ENCODE data around the gene POLDIP3.

Gene POLDIP3

DNA sequence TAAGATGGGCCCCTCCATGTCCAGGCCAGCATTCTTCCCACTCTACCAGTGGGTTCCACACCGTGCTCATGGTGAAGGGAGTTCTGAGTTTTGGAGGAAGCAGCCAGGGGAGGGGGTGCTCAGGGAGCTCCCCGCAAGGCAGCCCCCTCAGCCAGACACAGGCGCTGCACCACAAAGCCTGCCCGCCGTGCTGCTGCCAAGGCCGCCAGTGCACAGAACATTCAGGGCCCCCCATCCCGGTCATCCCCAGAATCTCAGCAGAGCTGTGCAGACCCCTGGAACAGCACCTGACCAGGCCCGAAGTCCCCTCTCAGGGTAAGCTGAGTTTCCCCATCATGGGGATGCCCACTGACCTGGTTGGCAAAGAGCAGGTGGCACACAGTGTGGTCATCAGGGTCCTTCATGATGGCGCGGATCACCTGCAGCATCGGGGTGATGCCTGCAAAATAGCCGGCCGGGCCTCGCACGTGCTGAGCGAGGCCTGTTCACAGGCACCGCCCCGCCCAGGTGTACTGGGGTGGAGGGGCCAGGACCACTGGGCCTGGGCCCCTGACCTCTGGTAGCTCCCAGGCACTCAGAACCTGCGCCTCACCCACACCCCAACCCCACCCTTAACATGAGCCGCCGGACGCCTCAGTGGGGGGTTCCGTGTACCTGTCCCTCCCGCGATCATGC, 12.4 kb upstream of the POLDIP3 start:
- Histone ChIP-seq H3K4me2 (ENCODE audit: low read length) (no peak overlapping the region), H3K9ac (ENCODE audit: low read length) (no peak overlapping the region), H4K8ac (ENCODE audit: low read depth, low read length) (no peak overlapping the region), H3K23ac (ENCODE audit: low read length) (no peak overlapping the region), H3K4me3 (ENCODE audit: low read length) (no peak overlapping the region), H2AK5ac (ENCODE audit: low read length) (no peak overlapping the region), H3K79me1 (ENCODE audit: low read length) (no peaks in the 10 kb centered on the region), H2BK5ac (ENCODE audit: low read length) (no peak overlapping the region), H3K79me2 (ENCODE audit: control insufficient read depth, insufficient read depth, low read length) (no peaks in the 10 kb centered on the region), H3K27me3 (ENCODE audit: insufficient read depth, low read length, poor library complexity) (no peaks in the 10 kb centered on the region), H4K5ac (ENCODE audit: low read length) (no peak overlapping the region), H2BK120ac (ENCODE audit: low read depth, low read length) (no peak overlapping the region), H3K36me3 (ENCODE audit: control insufficient read depth, insufficient read depth, low read length) (peaks cover 12% of the 10 kb centered on the region), H3K27ac (ENCODE audit: low read depth, low read length) (no peak overlapping the region), H3K56ac (ENCODE audit: low read length) (no peak overlapping the region), H3K4ac (ENCODE audit: low read depth, low read length) (no peak overlapping the region), H3K18ac (ENCODE audit: low read length) (no peak overlapping the region), H3K4me1 (ENCODE audit: control insufficient read depth, low read depth, low read length) (no peaks in the 10 kb centered on the region), H2BK15ac (replicated peaks; ENCODE audit: low read depth) (no peak overlapping the region)
- DNase-seq: no peak
- WGBS (ENCODE audit: extremely low coverage, insufficient coverage, low lambda C conversion rate): no CpG with 5 or more reads among the region's 25 CpGs

DNA sequence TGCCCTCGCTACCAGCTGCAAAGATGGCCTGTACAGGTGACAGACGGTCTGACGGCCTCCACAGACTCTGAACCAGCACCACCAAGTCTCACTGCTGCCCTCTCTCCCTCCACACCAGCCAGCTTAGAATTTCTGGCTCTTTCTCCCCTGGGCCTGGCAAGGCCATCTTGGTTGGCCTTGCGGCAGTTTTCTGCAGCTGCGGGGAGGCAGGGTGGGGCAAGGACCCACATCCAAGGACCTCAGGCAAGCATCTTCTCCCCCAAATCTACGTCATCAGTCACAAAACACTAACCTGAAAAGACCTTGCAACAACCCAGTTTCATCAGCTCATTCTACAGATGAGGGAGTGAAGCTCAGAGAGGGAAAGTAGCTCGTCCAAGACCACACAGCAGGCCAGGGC, 11.7 kb upstream of the POLDIP3 start:
- Histone ChIP-seq H3K4me2 (ENCODE audit: low read length) (no peak overlapping the region), H3K23ac (ENCODE audit: low read length) (no peak overlapping the region), H3K4ac (ENCODE audit: low read depth, low read length) (no peak overlapping the region), H3K18ac (ENCODE audit: low read length) (no peak overlapping the region), H3K4me3 (ENCODE audit: low read length) (no peak overlapping the region), H4K8ac (ENCODE audit: low read depth, low read length) (no peak overlapping the region), H3K27ac (ENCODE audit: low read depth, low read length) (no peak overlapping the region), H2AK5ac (ENCODE audit: low read length) (no peak overlapping the region), H2BK120ac (ENCODE audit: low read depth, low read length) (no peak overlapping the region), H3K79me2 (ENCODE audit: control insufficient read depth, insufficient read depth, low read length) (no peaks in the 10 kb centered on the region), H3K56ac (ENCODE audit: low read length) (no peak overlapping the region), H3K27me3 (ENCODE audit: insufficient read depth, low read length, poor library complexity) (no peaks in the 10 kb centered on the region), H4K5ac (ENCODE audit: low read length) (no peak overlapping the region), H3K4me1 (ENCODE audit: control insufficient read depth, low read depth, low read length) (no peaks in the 10 kb centered on the region), H2BK15ac (replicated peaks; ENCODE audit: low read depth) (no peak overlapping the region), H2BK5ac (ENCODE audit: low read length) (no peak overlapping the region), H3K79me1 (ENCODE audit: low read length) (no peaks in the 10 kb centered on the region), H3K36me3 (ENCODE audit: control insufficient read depth, insufficient read depth, low read length) (peaks cover 12% of the 10 kb centered on the region), H3K9ac (ENCODE audit: low read length) (no peak overlapping the region)
- DNase-seq: no peak
- no CpG with 5 or more reads among the region's 7 CpGs for WGBS (ENCODE audit: extremely low coverage, insufficient coverage, low lambda C conversion rate)

DNA sequence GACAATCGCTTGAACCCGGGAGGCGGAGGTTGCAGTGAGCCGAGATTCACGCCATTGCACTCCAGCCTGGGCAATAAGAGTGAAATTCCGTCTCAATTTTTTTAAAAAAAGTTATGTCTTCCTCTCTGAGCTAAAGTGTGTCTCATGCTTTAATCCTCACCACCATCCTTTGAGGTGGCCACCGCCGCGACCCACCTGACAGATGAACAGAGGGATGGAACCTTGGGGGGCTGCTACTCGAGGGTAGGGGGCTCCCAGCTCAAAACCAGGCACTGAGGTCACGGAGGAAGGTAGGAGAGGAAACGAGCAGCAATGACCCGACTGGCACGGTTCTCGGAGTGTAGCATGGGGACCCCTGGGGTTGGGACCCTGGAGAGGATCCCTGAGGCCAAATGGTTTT, 10.7 kb upstream of the POLDIP3 start:
- Histone ChIP-seq H3K56ac (ENCODE audit: low read length) (no peak overlapping the region), H2AK5ac (ENCODE audit: low read length) (no peak overlapping the region), H3K4me1 (ENCODE audit: control insufficient read depth, low read depth, low read length) (no peaks in the 10 kb centered on the region), H3K18ac (ENCODE audit: low read length) (no peak overlapping the region), H4K8ac (ENCODE audit: low read depth, low read length) (no peak overlapping the region), H3K4ac (ENCODE audit: low read depth, low read length) (no peak overlapping the region), H2BK5ac (ENCODE audit: low read length) (no peak overlapping the region), H3K4me3 (ENCODE audit: low read length) (no peak overlapping the region), H3K79me2 (ENCODE audit: control insufficient read depth, insufficient read depth, low read length) (no peaks in the 10 kb centered on the region), H2BK15ac (replicated peaks; ENCODE audit: low read depth) (no peak overlapping the region), H3K27me3 (ENCODE audit: insufficient read depth, low read length, poor library complexity) (no peaks in the 10 kb centered on the region), H3K9ac (ENCODE audit: low read length) (no peak overlapping the region), H4K5ac (ENCODE audit: low read length) (no peak overlapping the region), H3K79me1 (ENCODE audit: low read length) (no peaks in the 10 kb centered on the region), H2BK120ac (ENCODE audit: low read depth, low read length) (no peak overlapping the region), H3K23ac (ENCODE audit: low read length) (no peak overlapping the region), H3K4me2 (ENCODE audit: low read length) (no peak overlapping the region), H3K36me3 (ENCODE audit: control insufficient read depth, insufficient read depth, low read length) (peaks cover 12% of the 10 kb centered on the region), H3K27ac (ENCODE audit: low read depth, low read length) (no peak overlapping the region)
- WGBS (ENCODE audit: extremely low coverage, insufficient coverage, low lambda C conversion rate): no CpG with 5 or more reads among the region's 15 CpGs
- no peak for DNase-seq

DNA sequence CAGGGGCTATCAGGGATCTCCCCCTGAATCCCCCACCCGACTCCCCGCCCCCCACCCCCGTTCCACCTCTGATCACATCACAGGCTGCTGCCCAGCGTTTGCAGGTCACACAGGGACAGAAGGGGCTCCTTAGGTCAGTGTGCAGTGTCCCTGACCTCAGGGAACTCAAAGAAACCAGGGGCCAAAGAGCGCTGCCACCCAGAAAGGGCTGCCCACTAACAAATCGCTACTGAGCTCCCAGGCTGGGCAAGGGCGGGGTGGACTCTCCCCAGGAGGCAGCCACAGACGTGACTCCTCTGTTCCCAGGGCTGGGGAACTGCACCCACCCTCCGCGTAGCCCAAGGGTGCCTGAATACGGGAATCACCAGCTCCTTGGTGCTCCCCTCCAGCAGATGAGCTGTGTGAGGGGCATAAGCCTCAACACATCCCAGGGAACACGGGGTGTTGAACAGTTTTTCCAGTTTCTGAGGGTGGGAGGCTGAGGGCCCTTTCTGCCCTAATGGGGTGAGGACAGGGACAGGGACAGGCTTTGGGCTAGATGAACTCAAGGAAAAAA, 9.9 kb upstream of the POLDIP3 start:
- DNase-seq: no peak
- no peak overlapping the region for H2BK15ac ChIP-seq (replicated peaks; ENCODE audit: low read depth)
- no peaks in the 10 kb centered on the region for H3K4me1 ChIP-seq (ENCODE audit: control insufficient read depth, low read depth, low read length)
- H3K9ac ChIP-seq (ENCODE audit: low read length): no peak overlapping the region
- no peak overlapping the region for H4K8ac ChIP-seq (ENCODE audit: low read depth, low read length)
- H3K36me3 ChIP-seq (ENCODE audit: control insufficient read depth, insufficient read depth, low read length): peaks cover 12% of the 10 kb centered on the region
- no CpG with 5 or more reads among the region's 12 CpGs for WGBS (ENCODE audit: extremely low coverage, insufficient coverage, low lambda C conversion rate)
- H3K27me3 ChIP-seq (ENCODE audit: insufficient read depth, low read length, poor library complexity): no peaks in the 10 kb centered on the region
- no peak overlapping the region for H2AK5ac ChIP-seq (ENCODE audit: low read length)
- H3K18ac ChIP-seq (ENCODE audit: low read length): no peak overlapping the region
- no peak overlapping the region for H2BK120ac ChIP-seq (ENCODE audit: low read depth, low read length)
- no peak overlapping the region for H3K4ac ChIP-seq (ENCODE audit: low read depth, low read length)
- H3K23ac ChIP-seq (ENCODE audit: low read length): no peak overlapping the region
- no peak overlapping the region for H2BK5ac ChIP-seq (ENCODE audit: low read length)
- no peak overlapping the region for H3K56ac ChIP-seq (ENCODE audit: low read length)
- no peak overlapping the region for H4K5ac ChIP-seq (ENCODE audit: low read length)
- H3K27ac ChIP-seq (ENCODE audit: low read depth, low read length): no peak overlapping the region
- H3K4me3 ChIP-seq (ENCODE audit: low read length): no peak overlapping the region
- H3K79me2 ChIP-seq (ENCODE audit: control insufficient read depth, insufficient read depth, low read length): no peaks in the 10 kb centered on the region
- H3K4me2 ChIP-seq (ENCODE audit: low read length): no peak overlapping the region
- H3K79me1 ChIP-seq (ENCODE audit: low read length): no peaks in the 10 kb centered on the region

DNA sequence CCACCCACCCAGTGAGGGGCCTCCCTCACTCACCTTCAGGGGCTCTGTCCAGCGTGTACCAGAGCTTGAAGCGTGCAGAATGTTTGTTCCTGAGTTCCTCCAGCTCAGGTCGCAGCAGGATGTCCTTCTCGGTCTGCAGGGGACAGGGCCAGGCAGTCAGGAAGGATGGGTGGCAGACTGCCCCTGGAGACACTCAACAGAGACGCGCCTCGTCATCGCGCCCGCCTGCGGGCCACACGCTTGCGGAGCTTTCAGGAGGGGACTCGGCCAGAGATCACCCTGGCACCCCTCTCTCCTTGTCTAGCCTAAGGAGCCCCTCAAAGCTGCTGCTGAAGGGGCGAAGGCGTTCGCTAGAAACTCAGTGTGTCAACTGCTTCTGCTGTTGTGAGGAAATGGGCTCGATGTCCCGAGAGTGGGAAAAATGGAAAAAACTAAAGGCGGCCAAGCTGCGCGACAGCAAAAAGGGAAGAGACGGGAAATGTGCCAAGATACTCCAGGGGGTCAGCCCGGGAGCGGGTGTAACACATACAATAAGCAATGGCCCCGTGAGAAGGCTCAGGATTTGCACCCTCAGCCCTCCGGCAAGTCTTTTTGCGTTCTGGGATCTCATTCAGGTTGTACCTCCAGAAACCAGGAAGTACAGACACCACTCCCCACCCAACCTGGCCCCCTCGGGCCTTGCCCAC, 9.2 kb upstream of the POLDIP3 start:
- peaks cover 12% of the 10 kb centered on the region for H3K36me3 ChIP-seq (ENCODE audit: control insufficient read depth, insufficient read depth, low read length)
- no peak overlapping the region for H2BK5ac ChIP-seq (ENCODE audit: low read length)

More for the DNA sequence above, 9.2 kb upstream of the POLDIP3 start:
- no peak overlapping the region for H3K4me3 ChIP-seq (ENCODE audit: low read length)
- no peaks in the 10 kb centered on the region for H3K27me3 ChIP-seq (ENCODE audit: insufficient read depth, low read length, poor library complexity)
- no peak overlapping the region for H3K18ac ChIP-seq (ENCODE audit: low read length)
- no peak overlapping the region for H3K27ac ChIP-seq (ENCODE audit: low read depth, low read length)
- H3K9ac ChIP-seq (ENCODE audit: low read length): no peak overlapping the region
- no peak overlapping the region for H4K5ac ChIP-seq (ENCODE audit: low read length)
- no peak overlapping the region for H2BK120ac ChIP-seq (ENCODE audit: low read depth, low read length)
- no CpG with 5 or more reads among the region's 29 CpGs for WGBS (ENCODE audit: extremely low coverage, insufficient coverage, low lambda C conversion rate)
- H3K4ac ChIP-seq (ENCODE audit: low read depth, low read length): no peak overlapping the region
- no peaks in the 10 kb centered on the region for H3K79me2 ChIP-seq (ENCODE audit: control insufficient read depth, insufficient read depth, low read length)
- H2AK5ac ChIP-seq (ENCODE audit: low read length): no peak overlapping the region
- no peak overlapping the region for H4K8ac ChIP-seq (ENCODE audit: low read depth, low read length)
- H3K4me1 ChIP-seq (ENCODE audit: control insufficient read depth, low read depth, low read length): no peaks in the 10 kb centered on the region
- DNase-seq: no peak
- H3K4me2 ChIP-seq (ENCODE audit: low read length): no peak overlapping the region
- H3K79me1 ChIP-seq (ENCODE audit: low read length): no peaks in the 10 kb centered on the region
- no peak overlapping the region for H3K23ac ChIP-seq (ENCODE audit: low read length)
- no peak overlapping the region for H3K56ac ChIP-seq (ENCODE audit: low read length)
- no peak overlapping the region for H2BK15ac ChIP-seq (replicated peaks; ENCODE audit: low read depth)

Data from mesendoderm (in vitro differentiated cells).